Left forelimb (tissue), 1 donor: Measurements from ENCODE around the gene F12.
A peak's percentile ranks its signal among the peaks of the same experiment; 100 is the strongest.
"Not testable (repeated sequence)": the region's sequence is repeated elsewhere in the genome, so short reads cannot be mapped to it uniquely, and the experiment has no call there.

Experiments
- DNase-seq: peaks from one replicate; pipeline ENCODE4 v3.0.0-alpha.2; 2018; ENCODE audit warnings: low spot score

Gene F12

DNA sequence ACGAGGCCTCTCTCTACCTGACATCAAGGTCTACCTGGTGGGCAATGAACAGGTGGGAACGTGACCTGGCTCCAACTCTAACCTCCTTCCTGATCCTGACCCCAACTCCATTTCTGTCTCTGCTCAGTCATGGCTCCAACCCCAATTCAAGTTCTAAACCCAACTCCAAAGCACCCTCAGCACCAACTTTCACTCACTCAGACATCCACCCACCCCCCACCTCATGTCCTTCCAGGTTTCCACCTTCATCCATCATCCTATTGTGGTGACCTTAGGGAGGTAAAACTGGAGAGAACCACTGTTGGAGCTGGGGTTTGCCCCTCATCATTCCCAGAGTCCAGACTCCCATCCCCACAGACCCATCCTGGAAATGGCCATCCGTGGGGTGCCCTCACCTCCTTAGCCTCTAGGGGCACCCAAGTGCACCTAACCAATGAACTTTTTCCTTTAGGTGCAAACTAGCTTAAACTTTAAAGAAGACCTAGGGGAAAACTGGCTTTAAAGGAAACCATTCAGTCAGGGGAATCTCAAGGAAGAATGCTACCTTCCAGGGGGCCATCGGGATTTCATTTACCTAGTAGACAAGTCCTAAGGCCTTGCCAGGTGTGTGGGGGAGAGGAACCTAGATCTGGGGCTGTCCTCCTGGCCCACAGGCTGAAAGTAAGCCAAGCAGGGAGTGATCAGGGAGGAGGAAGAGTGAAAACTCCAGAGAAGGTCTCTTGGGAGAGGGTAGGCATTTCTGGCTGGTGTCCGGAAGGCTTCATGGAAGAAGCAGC is 40.3 kb downstream of the F12 start:
- DNase-seq, result no peak

DNA sequence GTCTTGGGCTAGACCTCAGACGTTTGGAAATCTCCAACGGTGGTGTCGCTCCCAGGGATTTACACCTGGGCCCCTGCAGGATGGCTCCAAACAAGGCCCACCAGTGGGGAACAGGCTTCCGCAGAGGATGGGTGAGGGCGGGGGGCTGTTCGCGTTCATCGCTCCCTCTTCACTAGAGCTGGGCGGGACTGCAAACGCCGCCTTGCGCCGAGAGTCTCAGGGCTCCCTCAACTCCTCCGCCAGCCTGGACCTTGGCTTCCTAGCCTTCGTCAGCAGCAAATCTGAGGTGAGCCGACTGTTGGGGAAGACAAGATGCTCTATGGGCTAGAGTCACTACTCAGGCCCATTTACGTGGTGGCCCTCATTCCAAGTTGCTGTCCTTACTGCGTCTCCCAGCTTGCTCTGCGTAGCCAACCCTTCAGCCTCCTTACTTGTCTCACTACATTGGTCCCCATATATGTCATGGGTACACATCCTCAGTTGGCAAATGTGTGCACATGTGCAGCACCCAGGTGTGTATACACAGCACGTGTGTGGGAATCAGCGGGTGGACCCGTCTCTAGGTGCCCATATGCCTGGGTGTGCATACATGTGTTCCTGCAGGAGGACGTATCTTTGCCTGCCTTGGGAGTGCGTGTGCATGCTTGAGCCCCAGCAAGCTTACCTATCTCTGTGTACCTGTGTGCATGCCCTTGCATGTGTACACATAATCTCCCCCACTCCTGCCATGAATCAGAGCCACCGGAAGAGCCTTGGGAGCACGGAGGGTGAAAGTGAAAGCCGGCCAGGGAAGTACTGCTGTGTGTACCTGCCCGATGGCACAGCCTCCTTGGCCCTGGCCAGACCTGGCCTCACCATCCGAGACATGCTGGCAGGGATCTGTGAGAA is 41.1 kb downstream of the F12 start:
- no peak for DNase-seq

GRCh38 chr5:177367323-177367848 is 42.0 kb downstream of the F12 start:
- DNase-seq, result no peak

DNA sequence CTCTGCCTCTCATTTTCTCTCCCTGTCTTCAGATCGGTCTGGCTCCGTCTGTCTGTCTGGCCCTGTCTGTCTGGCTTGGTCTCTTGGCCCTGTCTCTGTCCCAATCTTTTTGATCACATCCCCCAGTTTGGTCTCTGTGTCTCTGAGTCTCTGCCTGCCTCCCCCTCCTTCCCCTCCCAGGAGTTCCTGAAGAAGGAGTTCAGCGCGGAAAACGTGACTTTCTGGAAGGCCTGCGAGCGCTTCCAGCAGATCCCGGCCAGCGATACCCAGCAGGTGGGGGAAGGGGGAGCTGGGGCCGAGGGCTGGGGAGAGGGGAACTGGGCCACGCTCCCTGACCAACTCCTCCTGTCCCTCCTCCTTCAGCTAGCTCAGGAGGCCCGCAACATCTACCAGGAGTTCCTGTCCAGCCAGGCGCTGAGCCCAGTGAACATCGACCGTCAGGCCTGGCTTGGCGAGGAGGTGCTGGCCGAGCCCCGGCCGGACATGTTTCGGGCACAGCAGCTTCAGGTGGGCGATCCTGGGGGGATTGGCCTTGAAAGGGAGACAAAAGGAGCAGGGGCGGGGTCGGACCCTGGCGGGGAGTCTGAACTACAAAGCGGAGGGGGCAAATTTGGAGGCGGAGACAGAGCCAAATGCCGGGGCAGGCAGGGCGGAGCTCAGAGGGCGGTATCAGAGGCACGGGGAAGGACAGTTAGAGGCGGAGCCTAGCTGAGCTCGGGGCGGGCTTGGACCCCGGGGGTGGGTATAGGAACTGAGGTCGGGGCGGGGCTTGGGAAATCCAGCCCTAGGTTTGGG is 42.6 kb downstream of the F12 start:
- peak; percentile 92 for DNase-seq

DNA sequence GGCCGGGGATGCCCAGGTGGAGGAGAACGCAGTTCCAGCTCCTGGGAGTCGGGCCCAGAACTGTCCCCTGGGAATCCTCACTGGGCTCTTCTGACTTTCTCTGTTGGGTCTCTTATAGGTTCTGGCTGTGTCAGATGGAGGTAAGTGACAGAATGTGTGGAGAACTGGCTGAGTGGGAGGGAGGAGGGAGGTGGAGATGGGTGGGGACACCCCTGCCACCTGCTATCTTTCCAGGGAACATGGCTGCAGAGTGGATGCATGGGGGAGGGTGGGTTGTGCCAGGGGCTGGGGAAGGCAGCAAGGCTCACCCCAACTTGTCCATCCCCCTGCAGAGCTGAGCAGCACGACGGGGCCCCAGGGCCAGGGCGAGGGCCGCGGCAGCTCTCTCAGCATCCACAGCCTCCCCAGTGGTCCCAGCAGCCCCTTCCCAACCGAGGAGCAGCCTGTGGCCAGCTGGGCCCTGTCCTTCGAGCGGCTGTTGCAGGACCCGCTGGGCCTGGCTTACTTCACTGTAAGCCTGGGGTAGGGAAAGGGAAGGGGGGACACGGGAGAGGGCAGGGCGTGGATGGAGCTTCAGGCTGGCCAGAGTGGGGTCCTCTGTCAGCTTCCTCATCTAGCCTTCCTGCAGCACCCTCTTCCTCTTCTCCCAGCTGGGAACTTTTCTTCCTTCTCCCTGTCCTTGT is 43.4 kb downstream of the F12 start:
- no peak for DNase-seq

DNA sequence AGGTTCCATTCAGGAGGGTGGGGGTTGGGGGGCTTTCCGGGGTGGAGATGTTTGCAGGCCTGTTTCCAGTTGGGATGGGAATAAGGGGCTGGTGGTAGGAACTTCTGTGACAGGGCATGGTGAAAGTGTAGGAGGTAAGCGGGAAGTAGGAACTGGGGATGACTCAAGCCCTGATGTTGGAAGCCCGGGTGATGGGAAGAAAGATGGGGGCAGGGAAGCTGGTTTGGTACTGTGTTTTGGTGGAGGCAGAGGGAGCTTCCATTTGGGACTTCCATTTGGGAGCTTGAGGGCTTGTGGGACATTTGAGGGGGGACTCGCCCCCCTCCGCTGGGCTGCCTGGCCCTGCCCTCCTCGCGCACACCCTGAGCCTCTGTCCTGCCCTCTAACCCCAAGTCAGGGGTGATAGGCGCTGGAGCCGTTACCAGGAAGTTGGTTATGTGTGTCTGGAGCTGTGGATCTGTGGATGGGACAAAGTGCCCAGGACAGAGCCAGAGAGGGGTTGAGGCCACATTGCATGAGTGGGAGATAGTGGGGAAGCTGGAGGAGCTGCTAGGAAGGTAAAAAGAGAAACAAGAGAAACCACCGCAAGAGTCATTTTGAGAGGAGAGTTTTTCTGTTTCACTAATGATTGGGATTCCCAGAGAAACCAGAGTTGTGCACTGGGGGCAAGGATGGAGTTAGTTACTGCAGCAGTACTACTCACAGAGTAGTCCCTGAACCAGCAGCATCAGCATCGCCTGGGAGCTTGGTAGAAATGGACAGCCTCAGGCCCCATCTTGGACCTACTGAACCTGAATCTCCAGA is 45.0 kb downstream of the F12 start:
- DNase-seq, result no peak

GRCh38 chr5:177363565-177363964 is 45.8 kb downstream of the F12 start:
- no peak for DNase-seq

- DNase-seq, result no peak
Observed at GRCh38 chr5:177362610-177363507, 46.5 kb downstream of the F12 start.

GRCh38 chr5:177362292-177362609 is 47.1 kb downstream of the F12 start:
- no peak for DNase-seq

DNA sequence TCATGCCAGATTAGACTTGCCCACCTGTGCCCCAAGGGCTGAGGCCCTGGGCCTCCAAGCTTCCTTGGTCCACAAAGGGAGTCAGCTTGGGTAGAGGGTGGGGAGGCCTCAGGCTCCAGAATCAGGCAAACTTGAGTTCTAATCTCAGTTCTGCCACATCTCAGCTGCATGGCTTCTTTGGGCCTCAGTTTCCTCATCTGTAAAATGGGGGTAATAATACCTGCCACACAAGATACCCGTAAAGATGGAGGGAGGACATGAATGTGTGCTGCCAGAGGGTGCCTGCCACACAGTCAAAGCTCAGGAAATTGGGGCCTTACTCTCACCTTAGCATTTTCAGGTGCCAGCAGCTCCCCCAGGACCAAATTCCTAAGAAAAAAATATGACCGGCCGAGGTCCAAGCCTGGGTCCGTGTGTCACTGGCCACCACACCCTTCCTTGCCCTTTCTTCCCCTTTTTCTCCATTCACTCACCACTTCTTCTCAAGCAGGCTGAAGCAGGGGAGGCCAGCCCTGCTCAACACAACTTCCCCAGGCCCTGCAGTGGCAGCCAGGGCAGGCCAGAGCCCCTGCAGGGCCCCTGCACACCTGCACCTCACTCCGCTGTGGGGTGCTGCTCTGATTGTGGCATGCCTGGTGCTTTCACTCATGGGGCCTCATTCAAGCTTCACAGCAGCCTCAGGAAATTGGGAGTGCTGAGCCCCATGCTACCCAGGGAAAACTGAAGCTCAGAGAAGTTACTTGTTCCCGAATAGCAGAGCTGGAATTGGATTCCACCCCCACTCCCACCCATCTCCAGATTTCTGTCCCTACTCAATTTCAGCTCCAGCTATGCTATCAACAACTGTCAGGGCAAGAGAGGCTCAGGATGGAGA is 47.7 kb downstream of the F12 start:
- DNase-seq, result no peak

DNA sequence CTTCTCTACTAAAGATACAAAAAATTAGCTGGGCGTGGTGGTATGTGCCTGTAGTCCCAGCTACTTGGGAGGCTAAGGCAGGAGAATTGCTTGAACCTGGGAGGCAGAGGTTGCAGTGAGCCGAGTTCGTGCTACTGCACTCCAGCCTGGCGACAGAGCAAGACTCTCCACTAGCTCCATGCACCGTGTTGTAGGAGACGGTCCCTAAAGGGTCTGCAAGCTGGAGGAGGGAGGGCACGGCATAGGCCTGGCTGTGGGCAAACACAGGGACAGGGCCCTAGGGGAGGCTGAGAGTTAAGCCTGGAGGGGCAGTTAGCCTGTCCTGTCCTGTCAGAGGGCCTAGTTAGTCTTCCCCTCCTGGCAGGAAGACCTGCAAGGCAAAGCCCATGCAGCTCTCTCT is 48.6 kb downstream of the F12 start:
- not testable (repeated sequence) for DNase-seq

DNA sequence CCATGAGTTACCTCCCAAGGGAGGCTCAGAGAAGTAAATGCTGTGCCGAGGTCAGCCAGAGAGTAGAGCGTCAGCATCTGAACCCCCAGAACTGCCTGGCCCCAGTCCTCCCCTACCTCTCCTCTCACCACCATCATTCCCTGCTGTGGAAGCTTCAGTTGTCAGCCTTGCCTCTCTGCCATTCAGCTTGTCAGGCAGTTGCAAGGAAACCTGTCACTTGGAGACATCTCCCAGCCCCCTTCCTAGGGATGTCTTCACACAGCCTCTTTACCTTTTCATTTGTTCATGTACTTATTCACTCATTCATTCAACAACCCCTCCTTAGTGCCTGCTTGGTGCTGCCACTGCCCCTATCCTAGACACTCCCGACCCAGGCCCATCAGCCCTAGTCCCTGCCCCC is 49.5 kb downstream of the F12 start:
- DNase-seq, result no peak

- no peak for DNase-seq
Observed at GRCh38 chr5:177359451-177359851, 49.9 kb downstream of the F12 start.

- DNase-seq, result no peak
Observed at GRCh38 chr5:177358370-177358819, 51.0 kb downstream of the F12 start.

GRCh38 chr5:177357459-177358351 is 51.7 kb downstream of the F12 start, which contains the start of gene RGS14:
Gene RGS14, plus strand, starts transcription at chr5:177357924. Its CDS starts 101 bp downstream, at chr5:177358025.
- no peak for DNase-seq

DNA sequence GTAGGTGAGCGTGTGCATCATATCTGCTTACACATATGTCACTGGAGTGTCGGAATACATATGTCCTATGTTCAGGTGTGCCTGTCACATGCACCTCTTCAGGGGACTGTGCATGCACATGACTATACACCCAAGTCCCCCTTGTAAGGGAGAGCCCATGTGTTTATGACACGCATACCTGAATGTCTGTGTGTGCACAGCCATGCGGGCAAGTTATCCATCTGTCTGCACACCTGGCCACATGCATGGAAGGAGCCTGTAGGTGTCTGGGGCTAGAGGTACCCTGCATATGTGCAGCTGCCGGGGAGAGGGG is 52.3 kb downstream of the F12 start:
- DNase-seq, result no peak

GRCh38 chr5:177356746-177357145 is 52.6 kb downstream of the F12 start:
- no peak for DNase-seq

- DNase-seq, result no peak
Observed at GRCh38 chr5:177355868-177356168, 53.5 kb downstream of the F12 start.
